AG04449 (cell line): ENCODE results near the gene PAM.
"Not testable (repeated sequence)": the region's sequence is repeated elsewhere in the genome, so short reads cannot be mapped to it uniquely, and the experiment has no call there.

Source experiments
- CTCF ChIA-PET: fragments of 350-600 bp; formaldehyde crosslinking; extraction: SDS; loops from one replicate; lab custom pipeline; 2021; ENCODE audit warnings: antibody characterized with exemption; lab: Yijun Ruan, JAX
- POLR2A ChIA-PET: fragments of 400-600, 350-600 bp; formaldehyde crosslinking; extraction: SDS; loops from one replicate; lab custom pipeline; 2020; ENCODE audit warnings: antibody characterized with exemption, inconsistent platforms; lab: Yijun Ruan, JAX
- DNase-seq: peaks from one replicate; pipeline ENCODE4 v3.0.0-alpha.2; 2010; ENCODE audit warnings: low read depth, low spot score
- H3K4me3 ChIP-seq: 2 replicates; pipeline ENCODE4 v1.5.1; 2011; ENCODE audit warnings: low read depth, mild to moderate bottlenecking, control low read depth, low read length
- TF ChIP-seq, protein P1 (sequence below): IDR thresholded peaks from one replicate; pipeline ENCODE4 v1.5.1; 2011; ENCODE audit warnings: mild to moderate bottlenecking, moderate library complexity, low read length, control low read depth, inconsistent platforms; ENCODE audit not compliant: insufficient read depth; ENCODE audit errors: missing control alignments

The PAM gene

DNA sequence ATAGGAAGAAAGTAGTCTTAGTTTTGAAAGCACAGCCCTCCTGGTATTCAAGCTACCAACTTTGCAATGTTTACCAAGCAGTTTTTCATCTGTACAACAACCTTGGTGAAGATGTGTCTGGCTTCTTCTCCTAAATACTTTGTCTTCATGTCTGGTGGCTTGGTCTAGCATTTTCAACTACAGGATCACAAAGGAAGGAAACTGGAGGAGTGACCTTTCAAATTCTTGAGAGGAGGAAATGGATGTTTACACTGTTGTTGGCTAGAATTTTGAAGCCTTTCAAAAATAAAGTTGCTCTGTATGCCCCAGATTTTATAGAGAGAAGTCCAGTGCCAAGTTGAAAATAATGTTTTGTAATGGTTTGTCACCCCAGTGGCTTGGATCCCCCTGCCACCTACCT, 16.3 kb downstream of the PAM start:
- TF ChIP-seq, protein P1, sequence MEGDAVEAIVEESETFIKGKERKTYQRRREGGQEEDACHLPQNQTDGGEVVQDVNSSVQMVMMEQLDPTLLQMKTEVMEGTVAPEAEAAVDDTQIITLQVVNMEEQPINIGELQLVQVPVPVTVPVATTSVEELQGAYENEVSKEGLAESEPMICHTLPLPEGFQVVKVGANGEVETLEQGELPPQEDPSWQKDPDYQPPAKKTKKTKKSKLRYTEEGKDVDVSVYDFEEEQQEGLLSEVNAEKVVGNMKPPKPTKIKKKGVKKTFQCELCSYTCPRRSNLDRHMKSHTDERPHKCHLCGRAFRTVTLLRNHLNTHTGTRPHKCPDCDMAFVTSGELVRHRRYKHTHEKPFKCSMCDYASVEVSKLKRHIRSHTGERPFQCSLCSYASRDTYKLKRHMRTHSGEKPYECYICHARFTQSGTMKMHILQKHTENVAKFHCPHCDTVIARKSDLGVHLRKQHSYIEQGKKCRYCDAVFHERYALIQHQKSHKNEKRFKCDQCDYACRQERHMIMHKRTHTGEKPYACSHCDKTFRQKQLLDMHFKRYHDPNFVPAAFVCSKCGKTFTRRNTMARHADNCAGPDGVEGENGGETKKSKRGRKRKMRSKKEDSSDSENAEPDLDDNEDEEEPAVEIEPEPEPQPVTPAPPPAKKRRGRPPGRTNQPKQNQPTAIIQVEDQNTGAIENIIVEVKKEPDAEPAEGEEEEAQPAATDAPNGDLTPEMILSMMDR, result no peak
- no peak overlapping the region for H3K4me3 ChIP-seq
- ChIA-PET POLR2A (no interaction called here), CTCF (interaction anchor here (1.0 to 2.6 kb wide), 4 partner anchors 9 to 90 kb away, joined by 3 to 12 read pairs (median 4); no protein-coding TSS in a partner anchor)
- no peak for DNase-seq

DNA sequence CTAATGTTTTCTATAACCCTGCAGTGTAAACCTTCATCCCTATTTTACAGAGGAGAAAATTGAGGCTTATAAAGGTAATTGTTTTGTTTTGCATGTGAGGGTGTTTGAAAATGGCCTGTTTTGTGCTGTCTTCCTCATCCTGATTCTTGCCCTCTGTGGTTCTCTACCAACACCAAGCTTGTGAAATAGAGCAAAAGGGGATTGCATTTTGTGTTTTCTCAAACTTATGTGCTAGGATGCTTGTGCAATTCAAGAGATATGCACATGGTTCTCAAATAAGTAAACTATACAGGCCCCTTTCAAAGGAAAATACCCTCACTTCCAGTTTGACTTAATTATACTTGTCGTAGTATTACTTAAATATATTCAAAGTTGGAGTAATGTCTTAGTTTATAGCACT, 17.2 kb downstream of the PAM start:
- ChIA-PET CTCF (interaction anchor here (1.0 to 2.6 kb wide), 3 partner anchors 8 to 91 kb away, joined by 3 to 12 read pairs (median 5); no protein-coding TSS in a partner anchor), POLR2A (no interaction called here)
- TF ChIP-seq, protein P1, result no peak
- H3K4me3 ChIP-seq, result no peak overlapping the region
- DNase-seq, result no peak

DNA sequence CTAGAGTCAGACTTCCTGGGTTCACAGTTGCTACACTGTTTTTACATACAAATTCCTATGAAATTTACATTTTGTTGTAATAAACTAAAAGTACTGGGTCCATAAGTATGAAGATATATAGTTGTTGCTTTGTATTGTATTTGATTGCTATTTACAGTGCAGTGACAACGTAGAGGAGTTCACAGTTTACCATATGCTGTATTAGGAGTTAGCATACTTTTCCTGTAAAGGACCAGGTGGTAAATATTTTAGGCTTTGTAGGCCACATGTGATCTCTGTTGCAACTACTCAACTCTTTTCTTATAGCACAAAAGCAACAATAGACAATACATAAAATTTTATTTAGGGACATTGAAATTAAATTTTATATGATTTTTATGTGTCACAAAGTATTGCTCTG, 18.0 kb downstream of the PAM start:
- DNase-seq, result no peak
- ChIA-PET POLR2A (no interaction called here), CTCF (no interaction called here)
- no peak overlapping the region for H3K4me3 ChIP-seq
- TF ChIP-seq, protein P1, result no peak

DNA sequence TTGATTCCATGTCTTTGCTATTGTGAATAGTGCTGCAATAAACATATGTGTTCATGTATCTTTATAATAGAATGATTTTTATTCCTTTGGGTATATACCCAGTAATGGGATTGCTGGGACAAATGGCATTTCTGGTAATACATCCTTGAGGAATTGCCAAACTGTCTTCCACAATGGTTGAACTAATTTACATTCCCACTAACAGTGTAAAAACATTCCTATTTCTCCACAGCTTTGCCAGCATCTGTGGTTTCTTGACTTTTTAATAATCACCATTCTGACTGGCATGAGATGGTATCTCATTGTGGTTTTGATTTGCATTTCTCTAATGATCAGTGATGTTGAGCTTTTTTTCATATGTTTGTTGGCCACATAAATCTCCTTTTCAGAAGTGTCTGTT, 20.7 kb downstream of the PAM start:
- POLR2A ChIA-PET, H3K4me3 ChIP-seq, DNase-seq: not testable (repeated sequence)
- CTCF ChIA-PET, result interaction anchor here (0.7 to 0.8 kb wide), 2 partner anchors 20 to 196 kb away, joined by 3 read pairs; no protein-coding TSS in a partner anchor

- no peak overlapping the region for H3K4me3 ChIP-seq
- POLR2A ChIA-PET, result no interaction called here
- DNase-seq, result no peak
- CTCF ChIA-PET, result no interaction called here
- TF ChIP-seq, protein P1, result no peak
These were observed 22.0 kb downstream of the PAM start for GRCh38 chr5:102777099-102777498.

DNA sequence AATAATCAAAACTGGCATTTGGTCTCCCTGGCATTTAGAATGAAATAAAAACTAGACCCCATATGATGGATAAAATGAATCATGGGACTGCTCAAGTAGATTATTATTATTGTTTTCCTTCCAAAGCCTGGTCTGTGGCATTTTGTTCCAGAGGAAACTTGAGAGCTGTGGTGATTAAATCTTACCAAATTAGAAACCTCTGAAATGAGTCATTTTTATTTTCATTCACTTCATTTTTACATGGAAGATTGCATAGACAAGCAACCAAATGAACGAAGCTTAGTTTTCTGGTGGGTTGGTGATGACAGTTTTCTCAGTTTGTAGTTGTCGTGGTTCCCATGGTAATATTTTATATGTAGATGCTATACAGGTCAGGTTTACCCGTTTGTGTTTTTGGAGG, 23.4 kb downstream of the PAM start:
- ChIA-PET POLR2A (no interaction called here), CTCF (interaction anchor here (0.8 to 1.8 kb wide), 7 partner anchors 9 to 195 kb away, joined by 3 to 8 read pairs (median 4); no protein-coding TSS in a partner anchor)
- TF ChIP-seq, protein P1, result no peak
- no peak overlapping the region for H3K4me3 ChIP-seq
- peak; percentile 49 for DNase-seq

GRCh38 chr5:102781359-102781758, 26.3 kb downstream of the PAM start:
- TF ChIP-seq, protein P1, result no peak
- ChIA-PET CTCF (interaction anchor here (0.7 to 3.6 kb wide), 26 partner anchors 10 to 358 kb away, joined by 3 to 42 read pairs (median 4); no protein-coding TSS in a partner anchor), POLR2A (no interaction called here)
- H3K4me3 ChIP-seq, result no peak overlapping the region
- no peak for DNase-seq
